IMR-90 (cell line): Measurements from ENCODE around the gene DCC. TPM values are rescaled to one million over a fixed set of nuclear protein-coding genes. Genes with fewer than 3 reads are reported as not detected.

Source experiments
- ATAC-seq: fragments of 200-7000 bp; cut with Tn5 transposase; 2 replicates; pipeline ENCODE4 v1.9.1; 2020; ENCODE audit warnings: low read depth, mild to moderate bottlenecking, moderate library complexity
- BruUV-seq: library from RNA; stranded (reverse); fragments of 400-500 nt; replicated peaks from 2 replicates; lab custom pipeline; 2021; lab: Mats Ljungman, UMichigan
- CTCF ChIA-PET: fragments of 300-600 bp; formaldehyde crosslinking; extraction: SDS; loops from one replicate; lab custom pipeline; 2021; ENCODE audit warnings: antibody characterized with exemption; lab: Yijun Ruan, JAX
- POLR2A ChIA-PET: fragments of 300-600 bp; sonication (Branson Sonifier 250); formaldehyde crosslinking; loops from one replicate; lab custom pipeline; 2022; ENCODE audit warnings: antibody characterized with exemption; ENCODE audit not compliant: unreplicated experiment; lab: Charles Lee
- DNase-seq: peaks from one replicate; pipeline ENCODE4 v3.0.0; 2013
- H2AFZ ChIP-seq: replicated peaks from 2 replicates; pipeline ENCODE3; 2013; ENCODE audit warnings: low read length, mild to moderate bottlenecking; ENCODE audit not compliant: poor library complexity
- H2AK5ac ChIP-seq: 2 replicates; pipeline ENCODE4 v1.6.1; 2013; ENCODE audit warnings: low read depth, low read length, inconsistent platforms
- H2AK9ac ChIP-seq: replicated peaks from 2 replicates; pipeline ENCODE3; 2013; ENCODE audit warnings: mild to moderate bottlenecking, low read depth, low read length, moderate library complexity; ENCODE audit not compliant: poor library complexity
- H2BK120ac ChIP-seq: 2 replicates; pipeline ENCODE4 v1.6.1; 2013; ENCODE audit warnings: low read depth, low read length, inconsistent platforms
- H2BK15ac ChIP-seq: 3 replicates; pipeline ENCODE4 v1.6.1; 2013; ENCODE audit warnings: low read depth, low read length, inconsistent platforms
- H2BK20ac ChIP-seq: 2 replicates; pipeline ENCODE4 v1.6.1; 2013; ENCODE audit warnings: low read depth, mild to moderate bottlenecking, inconsistent platforms, low read length, moderate library complexity
- H2BK5ac ChIP-seq: 2 replicates; pipeline ENCODE4 v1.6.1; 2013; ENCODE audit warnings: mild to moderate bottlenecking, low read depth, low read length, inconsistent platforms; ENCODE audit not compliant: poor library complexity, severe bottlenecking
- H3K14ac ChIP-seq: replicated peaks from 2 replicates; pipeline ENCODE4 v1.6.1; 2013; ENCODE audit warnings: low read depth, low read length, inconsistent platforms
- H3K18ac ChIP-seq: 2 replicates; pipeline ENCODE4 v1.6.1; 2013; ENCODE audit warnings: low read depth, low read length, control low read depth
- H3K23ac ChIP-seq: 2 replicates; pipeline ENCODE4 v1.6.1; 2013; ENCODE audit warnings: low read depth, low read length, inconsistent platforms
- H3K27ac ChIP-seq: 2 replicates; pipeline ENCODE4 v1.5.1; 2013; ENCODE audit warnings: mild to moderate bottlenecking, control low read depth, low read length; ENCODE audit not compliant: insufficient read depth
- H3K27me3 ChIP-seq: 2 replicates; pipeline ENCODE4 v1.6.1; 2013; ENCODE audit warnings: low read length; ENCODE audit not compliant: control insufficient read depth, insufficient read depth
- H3K36me3 ChIP-seq: 2 replicates; pipeline ENCODE4 v1.6.1; 2013; ENCODE audit warnings: low read length, mixed read lengths; ENCODE audit not compliant: control insufficient read depth, insufficient read depth
- H3K4ac ChIP-seq: 2 replicates; pipeline ENCODE4 v1.6.1; 2013; ENCODE audit warnings: low read depth, low read length, inconsistent platforms
- H3K4me1 ChIP-seq: 2 replicates; pipeline ENCODE4 v1.6.1; 2013; ENCODE audit warnings: low read length, mixed read lengths; ENCODE audit not compliant: control insufficient read depth, insufficient read depth
- H3K4me2 ChIP-seq: 2 replicates; pipeline ENCODE4 v1.6.1; 2013; ENCODE audit warnings: low read depth, mild to moderate bottlenecking, control low read depth, low read length, moderate library complexity
- H3K4me3 ChIP-seq: 2 replicates; pipeline ENCODE4 v1.5.1; 2013; ENCODE audit warnings: low read depth, mild to moderate bottlenecking, control low read depth, low read length, moderate library complexity; ENCODE audit not compliant: insufficient read depth
- H3K56ac ChIP-seq: 2 replicates; pipeline ENCODE4 v1.6.1; 2013; ENCODE audit warnings: low read length, inconsistent platforms; ENCODE audit not compliant: insufficient read depth; ENCODE audit errors: extremely low read depth
- H3K79me1 ChIP-seq, 2 experiments: 2 replicates each; pipeline ENCODE4 v1.6.1; 2013; ENCODE audit warnings: low read length in 2 of 2, inconsistent platforms in 1 of 2, low read depth in 1 of 2
- H3K9ac ChIP-seq: 2 replicates; pipeline ENCODE4 v1.6.1; 2013; ENCODE audit warnings: low read depth, low read length, control low read depth
- H3K9me1 ChIP-seq: 2 replicates; pipeline ENCODE4 v1.6.1; 2013; ENCODE audit warnings: low read length, inconsistent platforms; ENCODE audit not compliant: insufficient read depth
- H3K9me3 ChIP-seq: 2 replicates; pipeline ENCODE4 v1.6.1; 2013; ENCODE audit warnings: low read length; ENCODE audit not compliant: control insufficient read depth, insufficient read depth
- H4K20me1 ChIP-seq: 2 replicates; pipeline ENCODE4 v1.6.1; 2013; ENCODE audit warnings: low read length, inconsistent platforms; ENCODE audit not compliant: insufficient read depth
- H4K5ac ChIP-seq: 2 replicates; pipeline ENCODE4 v1.6.1; 2013; ENCODE audit warnings: mild to moderate bottlenecking, low read depth, low read length, control low read depth
- H4K8ac ChIP-seq, 2 experiments: 2 replicates each; pipeline ENCODE4 v1.6.1; 2013; ENCODE audit warnings: low read depth in 2 of 2, low read length in 2 of 2, control low read depth in 1 of 2, inconsistent platforms in 1 of 2
- H4K91ac ChIP-seq: 2 replicates; pipeline ENCODE4 v1.6.1; 2013; ENCODE audit warnings: low read depth, low read length, inconsistent platforms; ENCODE audit not compliant: insufficient read depth
- BHLHE40 ChIP-seq: fragments of 150-350 bp; IDR thresholded peaks from 2 replicates; pipeline ENCODE4 v1.6.1; 2016; ENCODE audit warnings: mild to moderate bottlenecking, low read depth, low read length
- CEBPB ChIP-seq: IDR thresholded peaks from 2 replicates; pipeline ENCODE4 v1.6.1; 2012; ENCODE audit warnings: low read depth, low read length, improper control_type of control experiment
- CHD1 ChIP-seq: IDR thresholded peaks from 2 replicates; pipeline ENCODE4 v1.6.1; 2012; ENCODE audit warnings: low read depth, low read length, improper control_type of control experiment
- CTCF ChIP-seq: conservative IDR thresholded peaks from 2 replicates; pipeline ENCODE4 v1.5.1; 2012; ENCODE audit warnings: mild to moderate bottlenecking, low read depth, low read length, improper control_type of control experiment
- ELK1 ChIP-seq: fragments of 150-350 bp; IDR thresholded peaks from 2 replicates; pipeline ENCODE4 v1.6.1; 2016; ENCODE audit warnings: low read depth, mild to moderate bottlenecking, low read length, moderate library complexity, borderline replicate concordance
- FOS ChIP-seq: fragments of 150-350 bp; IDR thresholded peaks from 2 replicates; pipeline ENCODE4 v1.6.1; 2016; ENCODE audit warnings: low read depth, low read length
- MAFK ChIP-seq: IDR thresholded peaks from 2 replicates; pipeline ENCODE4 v1.6.1; 2012; ENCODE audit warnings: low read depth, low read length, improper control_type of control experiment
- MAZ ChIP-seq: IDR thresholded peaks from 2 replicates; pipeline ENCODE4 v1.6.1; 2012; ENCODE audit warnings: low read depth, mild to moderate bottlenecking, low read length, improper control_type of control experiment, moderate library complexity, borderline replicate concordance
- MXI1 ChIP-seq: IDR thresholded peaks from 2 replicates; pipeline ENCODE4 v1.6.1; 2012; ENCODE audit warnings: low read depth, mild to moderate bottlenecking, low read length, moderate library complexity, borderline replicate concordance
- NFE2L2 ChIP-seq: fragments of 150-350 bp; IDR thresholded peaks from 2 replicates; pipeline ENCODE4 v1.6.1; 2016; ENCODE audit warnings: low read depth, mild to moderate bottlenecking, low read length
- POLR2A ChIP-seq: IDR thresholded peaks from 2 replicates; pipeline ENCODE4 v1.6.1; 2012; ENCODE audit warnings: mild to moderate bottlenecking, low read depth, low read length
- RAD21 ChIP-seq: IDR thresholded peaks from 2 replicates; pipeline ENCODE4 v1.6.1; 2012; ENCODE audit warnings: low read length, improper control_type of control experiment
- RCOR1 ChIP-seq: IDR thresholded peaks from 2 replicates; pipeline ENCODE4 v1.6.1; 2012; ENCODE audit warnings: mild to moderate bottlenecking, low read length, improper control_type of control experiment; ENCODE audit not compliant: insufficient replicate concordance
- RFX5 ChIP-seq: IDR thresholded peaks from 2 replicates; pipeline ENCODE4 v1.8.0; 2012; ENCODE audit warnings: low read depth, mild to moderate bottlenecking, low read length, moderate library complexity
- SMC3 ChIP-seq: fragments of 150-350 bp; IDR thresholded peaks from 2 replicates; pipeline ENCODE4 v1.6.1; 2016; ENCODE audit warnings: low read depth, mild to moderate bottlenecking, antibody characterized with exemption, low read length, moderate library complexity
- USF2 ChIP-seq: fragments of 150-350 bp; IDR thresholded peaks from 2 replicates; pipeline ENCODE4 v1.6.1; 2017; ENCODE audit warnings: mild to moderate bottlenecking, antibody characterized with exemption, low read length, low read depth
- WGBS, 2 experiments: methylation state at CpG; one replicate each; pipeline versions ENCODE4 v1.1.5 to v1.1.7; 2013; ENCODE audit warnings: missing lambda C conversion rate in 2 of 2; ENCODE audit not compliant: insufficient read length in 1 of 2; ENCODE audit errors: extremely low coverage in 2 of 2; 5-methylcytosine and 5-hydroxymethylcytosine counted together
- dilution Hi-C: fragments of 300-500 bp; cut with HindIII; formaldehyde crosslinking; loops from one replicate; pipeline ENCODE4 v1.14.3; 2018; ENCODE audit warnings: low sequenced_read_pairs; ENCODE audit not compliant: unreplicated experiment
- in situ Hi-C: fragments of 300-500 bp; cut with MboI; formaldehyde crosslinking; loops from 3 replicates; pipeline ENCODE4 v1.14.3; 2019; ENCODE audit warnings: low sequenced_read_pairs, inconsistent platforms, mixed read lengths
- intact Hi-C: fragments of 100-400 bp; cut with micrococcal nuclease; formaldehyde crosslinking; loops from 2 replicates; pipeline ENCODE4 v1.10.0; 2022
- polyA plus RNA-seq, 3 experiments: library from polyadenylated mRNA; depleted of rRNA; stranded (reverse); fragments of >200 nt; gene quantifications; 2 replicates each; pipeline ENCODE4 v1.2.3, GENCODE V29; 2012; ENCODE audit warnings: low replicate concordance in 1 of 3
- total RNA-seq: library from RNA; depleted of rRNA; stranded (reverse); fragments of >200 nt; gene quantifications from 2 replicates; pipeline ENCODE4 v1.2.3, GENCODE V29; 2012

DCC gene
- total and polyA plus RNA-seq, 2 of the 4 experiments (the other 2 are of a cell fraction): 0.31 to 0.54 TPM

GRCh38 chr18:52499644-52500043, 159.6 kb downstream of the DCC start:
- no peak overlapping the region for H4K5ac ChIP-seq
- H2BK120ac ChIP-seq: no peak overlapping the region
- no peak overlapping the region for H2BK5ac ChIP-seq
- WGBS, 2 experiments: no CpG with 5 or more reads among the region's 3 CpGs
- no peak overlapping the region for H4K8ac ChIP-seq
- H3K56ac ChIP-seq: no peak overlapping the region
- no peak overlapping the region for H2AK5ac ChIP-seq
- H4K91ac ChIP-seq: no peak overlapping the region
- POLR2A ChIA-PET: no interaction called here
- H3K27me3 ChIP-seq: no peaks in the 10 kb centered on the region
- TF ChIP-seq NFE2L2: no peak
- TF ChIP-seq ELK1: no peak
- TF ChIP-seq MAZ: no peak
- no peak for TF ChIP-seq RAD21
- no peak for TF ChIP-seq CTCF
- TF ChIP-seq FOS: no peak
- TF ChIP-seq POLR2A: no peak
- no peak for TF ChIP-seq MAFK
- TF ChIP-seq RCOR1: no peak
- no peak for TF ChIP-seq CEBPB
- TF ChIP-seq CHD1: no peak
- no peak for TF ChIP-seq RFX5
- TF ChIP-seq SMC3: no peak
- TF ChIP-seq MXI1: no peak
- TF ChIP-seq BHLHE40: no peak
- no peak for TF ChIP-seq USF2
- H3K4me1 ChIP-seq: no peaks in the 10 kb centered on the region
- H3K36me3 ChIP-seq: no peaks in the 10 kb centered on the region
- BruUV-seq: no TSS peak
- intact Hi-C loops (no loop called here), dilution Hi-C loops (no loop called here), in situ Hi-C loops (no loop called here)
- ATAC-seq (no peak), DNase-seq (no peak)
- H3K27ac ChIP-seq: no peak overlapping the region
- H2AK9ac ChIP-seq: no peak overlapping the region
- no peak overlapping the region for H3K4me3 ChIP-seq
- H2AFZ ChIP-seq: no peak overlapping the region
- H2BK15ac ChIP-seq: no peak overlapping the region
- H3K4me2 ChIP-seq: no peak overlapping the region
- CTCF ChIA-PET: no interaction called here
- H3K9me1 ChIP-seq: no peaks in the 10 kb centered on the region
- H3K79me1 ChIP-seq: no peaks in the 10 kb centered on the region
- no peak overlapping the region for H2BK20ac ChIP-seq
- peaks cover 14% of the 10 kb centered on the region for H3K9me3 ChIP-seq
- no peak overlapping the region for H3K4ac ChIP-seq
- H3K23ac ChIP-seq: no peak overlapping the region
- no peaks in the 10 kb centered on the region for H4K20me1 ChIP-seq
- H3K9ac ChIP-seq: no peak overlapping the region
- no peak overlapping the region for H3K18ac ChIP-seq
- no peak overlapping the region for H3K14ac ChIP-seq
